Activated CD4-positive, alpha-beta T cell treated with anti-CD3 and anti-CD28 coated beads, Interleukin-2, Interleukin-6, amounts not matched to agents 100 ng/mL and 50 ng/mL, durations not matched to agents 16 hours and 8 hours (primary cell): ENCODE measurements around the gene CCDC170.
"Not testable (repeated sequence)": the region's sequence is repeated elsewhere in the genome, so short reads cannot be mapped to it uniquely, and the experiment has no call there.

Experiments used
- DNase-seq: peaks from one replicate; pipeline ENCODE4 v3.0.0-alpha.2; 2020

CCDC170 gene

DNA sequence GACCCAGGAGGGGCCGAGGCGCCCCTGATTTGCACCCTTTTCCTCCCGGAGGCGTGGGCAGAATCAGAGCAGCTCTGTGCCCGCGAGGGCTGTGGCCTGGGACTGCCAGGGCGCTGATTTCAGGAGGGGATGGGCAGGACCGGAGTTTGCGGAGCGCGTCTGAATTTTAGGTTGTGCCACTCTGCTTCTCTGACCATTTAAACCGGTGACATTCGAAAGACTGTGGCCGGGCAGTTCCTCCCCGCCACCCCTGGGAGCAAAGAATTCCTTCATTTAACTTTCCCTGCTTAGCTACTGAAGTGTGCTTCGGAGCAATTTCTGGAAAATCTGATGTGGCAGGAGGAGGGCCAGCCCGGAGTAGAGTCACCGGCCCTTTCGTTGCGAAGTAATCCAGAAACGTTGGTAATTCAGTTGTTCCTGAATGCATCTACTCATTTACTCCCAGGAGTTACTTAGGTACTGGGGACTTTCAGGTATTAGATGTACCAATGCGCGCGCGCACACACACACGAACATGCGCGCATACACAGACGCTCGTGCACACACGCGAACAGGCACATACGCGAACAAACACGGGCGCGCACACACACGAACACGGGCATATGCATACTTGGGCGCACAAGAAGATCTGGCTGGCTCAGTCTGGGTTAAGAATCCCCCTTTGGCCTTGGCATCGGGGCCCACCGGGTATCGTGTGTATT is 568 bp downstream of the CCDC170 start:
- DNase-seq: peak; percentile 39

DNA sequence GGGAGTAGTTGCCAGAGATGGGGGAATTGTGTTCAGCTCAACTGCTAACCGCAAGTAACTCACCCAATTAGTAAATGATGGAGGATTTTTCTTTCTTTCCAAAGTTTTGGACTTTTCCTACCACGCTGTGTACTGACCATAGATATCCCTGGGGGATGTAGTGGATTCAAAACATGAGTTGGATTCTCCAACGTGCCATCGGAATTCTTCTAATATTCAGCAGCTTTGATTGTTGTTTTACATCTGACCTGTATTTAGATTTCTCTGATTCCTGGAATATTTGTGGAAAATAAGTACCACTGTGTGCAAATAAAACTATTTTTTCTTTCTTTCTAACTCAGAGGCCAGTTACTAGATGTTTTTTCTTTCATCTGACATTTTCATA is 1.1 kb downstream of the CCDC170 start:
- no peak for DNase-seq

DNA sequence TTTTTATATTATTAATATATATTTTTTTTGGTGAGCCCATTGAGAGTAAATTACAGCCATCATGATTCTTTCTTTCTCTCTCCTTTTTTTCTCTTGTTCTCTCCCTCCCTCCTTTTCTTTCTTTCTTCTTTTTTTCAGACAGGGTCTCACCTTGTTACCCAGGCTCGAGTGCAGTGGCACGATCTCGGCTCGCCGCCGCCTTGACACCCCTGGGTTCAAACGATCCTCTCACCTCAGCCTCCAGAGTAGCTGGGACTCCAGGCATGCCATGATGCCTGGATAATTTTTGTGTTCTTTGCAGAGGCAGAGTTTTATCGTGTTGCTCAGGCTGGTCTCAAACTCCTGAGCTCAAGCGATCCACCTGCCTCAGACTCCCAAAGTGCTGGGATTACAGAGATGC is 1.6 kb downstream of the CCDC170 start:
- no peak for DNase-seq

DNA sequence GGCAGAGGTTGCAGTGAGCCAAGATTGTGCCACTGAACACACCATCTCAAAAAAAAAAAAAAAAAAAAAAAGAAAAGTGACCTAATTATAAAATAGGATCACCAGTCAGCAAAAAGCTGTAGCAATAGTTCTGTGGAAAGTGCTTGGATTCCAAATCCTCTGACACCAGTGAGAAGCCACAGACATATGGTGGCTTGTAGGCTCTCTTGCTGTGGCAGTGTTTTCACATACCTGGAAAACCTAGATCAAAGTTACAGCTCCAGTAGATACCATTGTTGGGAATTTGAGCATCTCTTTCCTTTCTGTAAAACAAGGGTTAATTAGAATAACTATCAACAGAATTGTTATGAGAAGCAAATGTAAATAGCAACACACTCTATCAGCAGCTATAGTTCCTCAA is 4.1 kb downstream of the CCDC170 start:
- DNase-seq: no peak

DNA sequence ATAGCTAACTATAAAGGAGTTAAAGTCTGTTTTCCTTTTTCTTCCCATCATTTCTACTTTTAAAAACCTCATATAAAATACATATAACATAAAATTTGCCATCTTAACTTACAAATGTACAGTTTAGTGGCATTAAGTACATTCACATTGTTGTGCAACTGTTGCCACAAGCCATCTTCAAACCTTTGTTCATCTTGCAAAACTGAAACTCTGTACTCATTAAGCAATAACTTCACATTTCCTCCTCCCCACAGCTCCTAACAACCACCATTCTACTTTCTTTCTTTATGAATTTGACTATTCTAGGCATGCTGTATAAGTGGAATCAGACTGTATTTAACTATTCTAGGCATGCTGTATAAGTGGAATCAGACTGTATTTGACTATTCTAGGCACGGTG is 4.5 kb downstream of the CCDC170 start:
- DNase-seq: peak; percentile 55

DNA sequence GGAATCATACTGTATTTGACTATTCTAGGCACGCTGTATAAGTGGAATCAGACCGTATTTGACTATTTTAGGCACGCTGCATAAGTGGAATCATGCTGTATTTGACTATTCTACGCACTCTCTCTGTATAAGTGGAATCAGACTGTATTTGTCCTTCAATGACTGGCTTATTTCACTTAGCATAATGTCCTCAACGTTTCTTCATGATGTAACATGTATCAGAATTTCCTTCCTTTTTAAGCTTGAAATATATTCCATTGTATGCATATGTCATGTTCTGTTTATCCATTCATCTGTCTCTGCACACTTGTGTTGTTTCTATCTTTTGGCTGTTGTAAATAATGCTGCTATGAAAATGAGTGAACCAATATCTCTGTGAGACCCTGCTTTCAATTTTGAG is 5.7 kb downstream of the CCDC170 start:
- no peak for DNase-seq

DNA sequence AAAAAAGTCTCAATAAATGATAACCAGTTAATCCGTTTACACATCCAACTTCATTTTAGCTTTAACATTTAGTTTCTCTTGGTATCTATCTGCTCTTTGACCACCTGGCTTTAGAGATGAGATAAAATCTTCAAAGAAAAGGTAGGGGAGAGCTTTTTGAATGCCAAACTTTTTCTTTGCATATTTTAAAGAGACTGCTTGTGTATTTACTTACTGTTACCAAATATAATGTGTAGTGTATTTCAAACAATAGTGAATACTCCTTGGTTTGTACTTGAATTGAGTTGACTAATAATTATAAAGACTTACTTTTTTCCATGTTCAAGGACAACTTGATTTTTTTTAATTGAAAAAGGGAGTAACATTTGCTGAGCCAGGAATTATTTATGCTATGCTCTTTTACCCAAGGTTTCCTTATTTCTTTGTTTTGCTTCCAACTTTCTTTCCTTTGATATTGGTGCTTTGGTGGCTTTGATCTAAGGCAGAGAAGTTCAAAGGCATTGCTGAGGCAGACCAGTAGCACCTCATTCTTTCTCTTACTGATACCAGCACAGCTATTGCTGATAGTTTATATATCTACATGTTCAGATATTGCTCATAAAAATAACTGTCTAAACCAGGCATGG is 7.8 kb downstream of the CCDC170 start:
- no peak for DNase-seq

DNA sequence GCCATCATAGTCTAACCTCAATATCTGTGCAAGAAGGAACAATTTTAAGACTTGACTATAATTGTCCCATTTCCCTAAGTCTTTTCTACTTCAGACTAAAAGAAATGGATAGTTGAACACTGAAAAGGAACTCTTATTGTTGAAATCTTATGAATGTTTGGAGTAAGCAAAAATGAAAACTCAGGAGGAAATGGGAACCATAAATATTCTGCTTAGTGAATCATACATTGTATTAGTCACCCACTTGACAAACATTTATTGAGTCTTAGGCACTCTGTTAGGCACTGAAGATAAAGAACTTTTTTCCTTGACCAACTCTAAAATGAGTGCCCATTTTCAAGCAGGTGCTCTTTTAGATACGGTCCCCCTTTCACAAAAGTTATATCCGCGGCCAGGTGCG is 8.7 kb downstream of the CCDC170 start:
- no peak for DNase-seq

DNA sequence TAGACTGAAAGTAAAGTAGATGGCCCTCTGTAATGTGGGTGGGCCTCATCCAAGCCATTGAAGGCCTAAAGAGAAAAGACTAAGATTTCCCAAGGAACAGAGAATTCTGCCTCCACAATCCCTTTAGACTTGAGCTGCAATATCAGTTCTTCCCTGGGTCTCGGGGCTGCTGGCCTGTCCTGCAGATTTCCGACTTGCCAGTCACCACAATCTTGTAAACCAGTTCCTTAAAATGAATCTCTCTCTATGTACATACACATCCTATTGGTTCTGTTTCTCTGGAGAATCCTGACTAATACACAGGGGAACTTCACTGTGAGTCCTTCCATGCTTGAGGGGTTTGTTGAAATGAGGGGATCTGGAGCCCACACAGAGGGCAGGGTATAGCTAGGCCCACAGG is 12.9 kb downstream of the CCDC170 start:
- no peak for DNase-seq

DNA sequence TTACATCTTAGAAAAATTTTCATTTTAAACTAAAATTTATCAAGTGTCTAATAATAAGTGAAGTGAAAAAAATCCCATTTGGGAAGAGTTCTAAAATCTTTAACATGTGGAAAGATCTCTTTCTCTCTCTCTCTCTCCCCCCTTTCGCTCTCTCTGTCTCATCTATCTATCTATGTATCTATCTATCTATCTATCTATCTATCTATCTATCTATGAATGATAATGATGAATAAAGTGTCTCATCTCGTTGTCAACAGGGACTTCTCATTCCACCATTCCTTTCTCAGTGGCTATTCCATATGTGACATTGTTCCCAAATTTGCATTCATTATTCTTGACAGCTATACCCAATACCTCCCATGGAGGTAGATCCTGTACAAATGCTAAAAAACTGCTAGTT is 15.2 kb downstream of the CCDC170 start:
- DNase-seq: no peak

DNA sequence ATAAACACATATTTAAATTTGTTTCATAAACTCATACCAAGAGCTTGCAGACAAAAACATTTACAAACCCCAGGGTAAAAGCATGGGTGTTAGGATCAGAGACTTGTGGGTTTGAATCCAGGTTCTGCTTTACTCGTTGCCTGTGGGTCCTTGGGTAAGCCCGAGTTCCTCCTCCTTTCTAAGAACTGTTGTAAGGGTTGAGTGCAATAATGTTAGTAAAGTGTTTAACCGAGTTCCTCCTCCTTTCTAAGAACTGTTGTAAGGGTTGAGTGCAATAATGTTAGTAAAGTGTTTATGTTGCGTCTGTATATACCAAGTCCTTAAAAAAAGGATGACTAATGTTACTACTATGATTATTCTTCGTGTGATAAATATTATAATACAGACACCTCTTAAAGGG is 18.7 kb downstream of the CCDC170 start:
- DNase-seq: no peak

DNA sequence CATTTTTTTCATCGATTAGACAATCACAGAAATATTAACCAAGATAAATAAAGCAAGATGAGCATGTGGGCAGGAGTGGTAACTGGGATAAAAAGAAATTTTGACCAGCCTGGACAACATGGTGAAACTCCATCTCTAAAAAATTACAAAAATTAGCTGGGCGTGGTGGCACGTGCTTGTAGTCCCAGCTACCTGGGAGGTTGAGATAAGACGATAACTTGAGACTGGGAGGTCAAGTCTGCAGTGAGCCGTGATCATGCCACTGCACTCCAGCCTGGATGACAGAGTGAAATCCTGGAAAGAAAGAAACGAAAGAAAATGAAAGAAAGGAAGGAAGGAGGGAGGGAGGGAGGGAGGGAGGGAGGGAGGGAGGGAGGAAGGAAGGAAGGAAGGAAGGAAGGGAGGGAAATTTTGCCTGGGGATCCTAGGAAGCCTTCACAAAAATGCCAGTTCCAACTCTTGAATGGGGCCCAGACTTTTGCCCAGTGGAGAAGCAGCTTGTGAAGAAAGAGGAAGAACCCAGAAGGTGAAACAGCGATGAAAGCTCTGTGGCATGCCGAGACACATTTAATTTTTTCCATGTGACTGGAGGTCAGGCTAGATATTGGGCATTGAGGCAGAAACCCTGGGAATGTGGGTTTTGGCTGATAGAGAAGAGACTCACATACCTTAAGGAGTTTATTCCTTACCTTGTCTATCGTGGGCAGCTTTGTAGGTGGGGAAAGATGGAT is 20.3 kb downstream of the CCDC170 start:
- DNase-seq: no peak

DNA sequence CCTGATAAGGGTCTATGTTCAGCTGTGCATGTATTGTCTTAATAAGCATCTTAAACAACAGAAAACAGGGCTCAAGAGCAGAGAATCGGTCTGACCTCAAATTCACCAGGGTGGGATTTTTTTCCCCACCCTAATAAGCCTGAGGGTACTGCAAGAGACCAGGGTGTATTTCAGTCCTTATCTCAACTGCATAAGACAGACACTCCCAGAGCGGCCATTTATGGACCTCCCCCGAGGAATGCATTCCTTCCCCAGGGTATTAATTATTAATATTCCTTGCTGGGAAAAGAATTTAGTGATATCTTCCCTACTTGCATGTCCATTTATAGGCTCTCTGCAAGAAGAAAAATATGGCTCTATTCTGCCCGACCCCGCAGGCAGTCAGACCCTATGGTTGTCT is 25.2 kb downstream of the CCDC170 start:
- not testable (repeated sequence) for DNase-seq

DNA sequence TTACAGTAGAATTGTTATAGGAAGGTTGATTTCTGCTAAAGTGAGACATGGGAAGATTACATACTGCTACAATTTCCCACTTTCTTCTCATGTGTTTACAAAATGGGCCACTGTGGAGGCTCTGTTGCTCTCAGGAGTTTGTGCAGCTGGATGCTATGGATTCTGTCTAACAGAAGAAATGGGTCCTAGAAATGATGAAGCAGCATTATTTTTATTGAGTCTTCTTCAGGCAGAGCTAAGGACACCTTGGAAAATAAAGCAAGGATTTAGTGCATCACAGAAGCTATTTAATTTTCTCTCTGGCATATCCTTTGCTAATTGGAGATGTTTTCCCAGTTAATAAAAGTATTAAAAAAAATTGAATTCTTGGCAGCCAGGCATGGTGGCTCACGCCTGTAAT is 29.2 kb downstream of the CCDC170 start:
- no peak for DNase-seq

DNA sequence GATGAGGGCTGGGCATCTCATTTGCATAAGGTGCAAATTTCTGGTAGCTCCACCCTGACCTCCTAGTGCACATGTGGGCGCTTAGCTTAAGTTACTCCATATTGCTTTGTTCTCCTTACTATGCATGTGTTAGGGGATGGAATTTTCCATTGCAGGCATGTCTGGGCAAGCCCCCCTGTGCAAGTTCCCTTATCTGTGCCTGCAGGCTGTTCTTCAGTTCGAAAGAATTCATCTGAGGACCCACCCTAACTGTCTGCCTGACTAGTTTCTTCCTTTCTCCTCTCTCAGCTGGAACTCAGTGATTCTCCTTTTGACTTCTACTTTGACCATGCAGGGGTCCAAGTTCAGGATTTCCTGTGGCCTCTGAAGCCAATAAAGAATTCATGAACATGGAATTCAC is 30.2 kb downstream of the CCDC170 start:
- no peak for DNase-seq

DNA sequence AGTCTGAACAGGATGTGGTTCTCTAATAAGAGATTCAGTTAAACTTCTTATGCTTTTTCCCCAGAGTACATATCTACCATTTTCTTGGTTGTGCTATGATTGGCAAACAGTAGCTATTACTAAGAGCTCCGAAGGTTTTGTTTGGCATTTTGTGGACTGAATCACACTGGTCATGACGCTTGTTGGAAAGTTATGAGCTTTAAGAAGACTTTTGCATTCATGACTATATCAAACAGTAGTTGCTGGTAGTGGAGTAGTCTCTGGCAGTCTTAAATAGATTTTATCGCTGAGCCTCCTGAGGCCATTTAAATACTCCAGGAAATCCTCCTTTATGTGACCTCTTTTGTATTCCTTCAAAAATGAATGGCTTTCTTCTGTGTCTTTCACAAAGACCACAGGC is 40.8 kb downstream of the CCDC170 start:
- DNase-seq: no peak

DNA sequence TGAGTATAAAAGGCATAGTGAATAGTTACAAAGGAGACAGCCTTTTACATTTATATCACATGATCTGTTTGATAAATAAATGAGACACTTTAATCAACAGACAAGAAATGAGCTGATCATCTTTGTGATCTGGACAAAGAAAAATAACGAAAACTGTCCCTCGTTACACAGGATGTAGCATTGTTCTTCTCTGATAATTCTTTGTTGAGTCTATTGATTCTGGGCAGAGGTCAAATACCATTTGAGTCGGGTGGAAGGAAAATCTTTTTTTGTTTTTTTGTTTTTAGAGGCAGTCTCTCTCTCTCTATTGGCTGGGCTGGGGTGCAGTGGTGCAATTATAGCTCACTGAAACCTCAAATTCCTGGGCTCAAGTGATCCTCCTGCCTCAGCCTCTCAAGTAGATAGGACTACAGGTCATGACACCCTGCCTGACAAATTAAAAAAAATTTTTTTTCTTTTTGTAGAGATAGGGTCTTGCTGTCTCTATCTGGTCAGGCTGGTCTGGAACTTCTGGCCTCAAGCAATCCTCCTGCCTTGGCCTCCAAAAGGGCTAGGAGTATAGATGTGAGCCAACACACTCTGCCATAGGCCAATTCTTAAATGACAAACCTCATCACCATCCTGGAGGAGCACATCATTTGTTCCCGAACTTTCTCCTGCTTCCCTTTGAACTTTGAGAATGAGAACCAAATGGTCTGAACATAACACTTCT is 41.8 kb downstream of the CCDC170 start:
- DNase-seq: no peak

DNA sequence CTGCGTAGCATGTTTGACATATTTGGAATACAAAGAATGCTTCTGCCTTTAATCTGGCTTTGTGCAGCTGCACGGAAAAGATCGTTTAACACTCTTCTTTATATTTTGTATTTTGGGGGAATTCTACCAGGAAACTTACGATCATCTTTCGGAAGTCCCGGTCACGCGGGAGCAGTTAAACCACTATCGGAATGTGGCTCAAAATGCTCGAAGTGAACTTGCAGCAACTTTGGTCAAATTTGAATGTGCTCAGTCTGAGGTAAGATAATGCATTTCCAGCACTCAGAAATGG is 42.3 kb downstream of the CCDC170 start:
- no peak for DNase-seq

DNA sequence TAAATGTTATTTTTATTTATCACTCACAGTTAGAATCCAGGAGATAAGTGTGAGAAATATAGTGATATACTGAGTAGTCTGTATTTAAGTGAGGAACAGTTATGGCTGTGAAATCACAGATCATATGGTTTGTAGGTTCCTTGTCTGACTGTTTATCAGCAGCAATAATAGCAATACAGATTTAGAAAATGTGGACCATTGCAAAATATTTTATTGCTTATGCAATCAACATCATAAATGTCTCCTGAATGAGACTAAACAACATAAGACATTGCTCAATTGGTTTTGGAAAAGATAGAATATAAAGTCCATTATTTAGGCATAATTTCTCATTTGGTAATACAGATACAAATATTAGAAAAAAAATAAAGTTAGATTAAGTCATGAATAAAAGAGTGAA is 43.7 kb downstream of the CCDC170 start:
- DNase-seq: no peak

DNA sequence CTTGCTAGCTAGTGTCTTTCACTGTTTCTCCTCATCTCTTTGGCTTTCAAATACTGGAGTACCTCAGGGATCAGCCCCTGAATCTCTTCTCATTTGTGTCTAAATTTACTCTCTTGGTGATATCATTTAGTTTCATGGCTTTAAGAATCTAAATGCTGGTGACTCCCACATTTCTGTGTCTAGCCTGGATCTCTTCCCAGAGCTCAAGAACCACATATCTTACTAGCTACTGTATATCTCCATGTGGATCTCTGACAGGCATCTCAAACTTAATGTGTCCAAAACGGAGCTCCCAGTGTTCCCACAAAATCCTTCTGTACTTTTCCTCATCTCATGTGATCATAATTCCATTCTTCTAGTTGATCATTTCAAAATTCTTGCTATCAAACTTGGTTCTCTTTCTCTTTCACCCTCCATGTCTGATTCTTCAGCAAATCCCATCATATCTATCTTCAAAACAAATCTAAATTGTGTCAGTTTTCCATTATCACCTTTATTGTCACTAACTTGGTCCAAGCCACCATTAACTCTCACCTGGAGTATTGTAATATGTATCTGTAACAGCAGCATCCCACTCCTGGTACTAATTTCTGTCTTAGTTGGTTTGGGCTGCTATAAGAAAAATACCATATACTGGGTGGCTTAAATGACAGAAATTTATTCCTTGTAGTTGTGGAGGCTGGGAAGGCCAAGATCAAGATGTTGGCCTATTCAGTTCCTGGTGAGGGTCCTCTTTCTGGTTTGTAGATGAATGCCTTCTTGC is 45.9 kb downstream of the CCDC170 start:
- no peak for DNase-seq

DNA sequence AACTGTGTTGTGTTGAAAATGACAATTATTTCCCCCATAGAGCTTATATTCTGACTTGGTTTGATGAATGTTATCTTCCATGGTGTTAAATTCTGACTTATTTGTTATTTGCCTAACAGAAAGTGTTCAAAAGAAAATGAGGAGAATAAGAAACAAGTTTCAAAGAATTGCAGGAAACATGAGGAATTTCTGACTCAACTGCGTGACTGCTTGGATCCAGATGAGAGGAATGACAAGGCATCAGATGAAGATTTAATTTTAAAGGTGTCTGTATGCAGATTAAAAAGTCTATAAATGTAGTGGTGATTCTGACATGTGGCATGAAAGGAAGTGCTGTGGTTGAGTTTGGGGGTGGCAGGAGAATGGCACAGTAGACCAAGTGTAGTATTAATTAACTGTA is 50.6 kb downstream of the CCDC170 start:
- no peak for DNase-seq

DNA sequence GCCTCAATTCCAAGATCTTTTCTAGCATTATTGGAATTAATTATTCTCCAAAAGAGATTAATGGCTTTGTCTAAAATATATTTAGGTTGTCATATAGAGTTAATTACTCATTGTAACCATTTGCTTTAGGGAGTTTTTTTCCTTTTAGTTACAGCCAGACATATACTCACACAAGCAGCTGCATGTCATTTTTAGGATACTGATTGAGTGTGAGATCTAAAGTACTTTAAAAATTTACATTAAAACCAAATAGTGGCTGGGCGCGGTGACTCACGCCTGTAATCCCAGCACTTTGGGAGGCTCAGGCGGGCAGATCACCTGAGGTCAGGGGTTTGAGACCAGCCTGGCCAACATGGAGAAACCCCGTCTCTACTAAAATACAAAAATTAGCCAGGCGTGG is 51.1 kb downstream of the CCDC170 start:
- DNase-seq: not testable (repeated sequence)

DNA sequence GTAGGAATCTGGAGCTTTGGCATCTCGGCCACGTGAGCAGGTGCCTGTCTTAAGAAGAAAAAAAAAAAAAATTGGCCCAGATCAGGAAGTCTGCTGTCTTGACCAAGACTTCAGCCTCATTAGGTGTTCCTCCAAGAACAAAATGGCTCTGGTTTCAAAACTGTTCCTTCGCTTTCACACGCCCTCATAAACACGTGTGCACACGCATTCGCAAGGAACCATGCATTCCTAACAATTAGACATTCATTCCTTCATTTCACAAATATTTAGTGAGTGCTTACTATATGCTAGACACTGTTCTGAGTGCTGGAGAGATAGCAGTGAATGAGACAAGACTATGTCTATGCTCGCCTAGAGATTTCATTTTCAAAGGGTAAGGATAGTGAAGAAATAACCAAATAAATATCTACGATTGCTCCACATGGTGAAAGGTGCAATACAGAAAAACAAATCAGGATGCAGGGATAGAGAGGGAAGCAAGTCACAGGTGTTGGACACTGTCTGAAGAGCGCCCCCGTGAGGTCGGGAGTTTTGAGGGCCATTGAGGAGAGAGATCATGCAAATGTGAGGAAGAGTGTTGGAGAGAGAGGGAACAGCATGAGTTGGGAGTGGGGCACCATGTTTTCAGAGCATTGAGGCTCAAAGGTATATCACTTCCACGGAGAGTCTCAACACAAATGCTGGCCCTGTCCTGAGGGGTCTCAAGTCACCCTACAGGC is 53.3 kb downstream of the CCDC170 start:
- DNase-seq: no peak
